Activated T-helper 2 cell treated with anti-CD3 and anti-CD28 coated beads, Interferon-gamma antibody, Interleukin-2, Interleukin-4, amounts not matched to agents 10 μg/mL and 5 μg/mL and 100 μg/mL, durations not matched to agents 14 hours and 24 hours and 36 hours (primary cell): Measurements from ENCODE around the gene RNF126. TPM values are rescaled to one million over a fixed set of nuclear protein-coding genes. Genes with fewer than 3 reads are reported as not detected.
"Not testable (repeated sequence)": the region's sequence is repeated elsewhere in the genome, so short reads cannot be mapped to it uniquely, and the experiment has no call there.

ENCODE experiments used
- DNase-seq: peaks from one replicate; pipeline ENCODE4 v3.0.0; 2021; ENCODE audit warnings: low spot score
- H3K27ac Mint-ChIP-seq: one replicate; pipeline ENCODE4 v1.8.0; 2021; ENCODE audit warnings: mixed read lengths
- H3K27me3 Mint-ChIP-seq: one replicate; pipeline ENCODE4 v1.8.0; 2021; ENCODE audit warnings: low read depth, mixed read lengths
- H3K36me3 Mint-ChIP-seq: one replicate; pipeline ENCODE4 v1.8.0; 2021; ENCODE audit warnings: low read depth, mixed read lengths
- H3K4me1 Mint-ChIP-seq: one replicate; pipeline ENCODE4 v1.8.0; 2021; ENCODE audit warnings: low read depth, mixed read lengths
- H3K4me3 Mint-ChIP-seq: one replicate; pipeline ENCODE4 v1.8.0; 2021; ENCODE audit warnings: low read depth, mild to moderate bottlenecking, moderate library complexity, mixed read lengths
- H3K9me3 Mint-ChIP-seq: one replicate; pipeline ENCODE4 v1.8.0; 2021; ENCODE audit warnings: mixed read lengths
- intact Hi-C: fragments of 100-400 bp; cut with micrococcal nuclease; formaldehyde crosslinking; loops from one replicate; pipeline ENCODE4 v1.15.1; 2023
- total RNA-seq: library from RNA; stranded (reverse); gene quantifications from 2 replicates; pipeline ENCODE4 v1.2.3, GENCODE V29; 2022

Gene RNF126
- total RNA-seq, 1 donor from 2014 or later = 89.4 TPM

- Mint-ChIP-seq H3K36me3 (peaks cover 35% of the 10 kb centered on the region), H3K4me3 (peak overlapping the region; percentile 97), H3K27ac (peak overlapping the region; percentile 88), H3K4me1 (peaks cover 10% of the 10 kb centered on the region), H3K9me3 (no peaks in the 10 kb centered on the region), H3K27me3 (no peaks in the 10 kb centered on the region)
- intact Hi-C loops = loop anchor here (1.0 to 10.0 kb wide), 6 partner anchors 22 to 445 kb away; partner anchors contain the start of genes BSG, CDC34, PTBP1 and RNF126
- DNase-seq = peak; percentile 36
Measured at GRCh38 chr19:632579-633067, 30.4 kb downstream of the RNF126 start.

GRCh38 chr19:629961-630714, 32.9 kb downstream of the RNF126 start:
- peaks cover 43% of the 10 kb centered on the region for H3K36me3 Mint-ChIP-seq
- H3K9me3 Mint-ChIP-seq = no peaks in the 10 kb centered on the region
- intact Hi-C loops = loop anchor here (5.0 to 10.0 kb wide), 2 partner anchors 95 to 447 kb away; partner anchors contain the start of gene CDC34
- DNase-seq = no peak
- H3K27me3 Mint-ChIP-seq = no peaks in the 10 kb centered on the region
- H3K4me3 Mint-ChIP-seq = no peak overlapping the region
- H3K4me1 Mint-ChIP-seq = peaks cover 10% of the 10 kb centered on the region
- no peak overlapping the region for H3K27ac Mint-ChIP-seq

- intact Hi-C loops, H3K27ac Mint-ChIP-seq, H3K9me3 Mint-ChIP-seq, DNase-seq, H3K27me3 Mint-ChIP-seq, H3K4me1 Mint-ChIP-seq, H3K4me3 Mint-ChIP-seq: not testable (repeated sequence)
- peaks cover 43% of the 10 kb centered on the region for H3K36me3 Mint-ChIP-seq
Measured at GRCh38 chr19:629515-629914, 33.5 kb downstream of the RNF126 start.

DNA sequence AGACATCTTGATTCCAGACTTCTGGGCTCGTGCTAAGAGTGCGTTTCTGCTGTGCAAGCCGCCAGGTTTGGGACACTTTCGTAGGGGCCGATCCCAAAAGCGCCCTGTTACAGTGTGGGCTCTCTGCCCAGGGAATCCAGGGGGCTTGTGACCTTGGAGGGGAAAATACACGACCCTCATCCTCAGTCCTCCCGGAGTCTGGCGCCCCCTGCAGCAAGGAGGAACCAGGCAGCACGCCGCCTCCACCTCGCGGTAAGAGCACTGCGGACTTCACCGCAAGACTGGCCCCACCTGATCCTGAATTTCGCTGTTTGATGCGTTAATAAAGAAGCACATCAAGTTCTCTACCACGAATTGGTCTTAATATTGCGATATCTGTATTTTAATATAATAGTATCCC, 34.8 kb downstream of the RNF126 start:
- no peak overlapping the region for H3K4me3 Mint-ChIP-seq
- H3K27me3 Mint-ChIP-seq = no peaks in the 10 kb centered on the region
- intact Hi-C loops = no loop called here
- peaks cover 4% of the 10 kb centered on the region for H3K4me1 Mint-ChIP-seq
- H3K27ac Mint-ChIP-seq = no peak overlapping the region
- peaks cover 43% of the 10 kb centered on the region for H3K36me3 Mint-ChIP-seq
- no peaks in the 10 kb centered on the region for H3K9me3 Mint-ChIP-seq
- DNase-seq = no peak

DNA sequence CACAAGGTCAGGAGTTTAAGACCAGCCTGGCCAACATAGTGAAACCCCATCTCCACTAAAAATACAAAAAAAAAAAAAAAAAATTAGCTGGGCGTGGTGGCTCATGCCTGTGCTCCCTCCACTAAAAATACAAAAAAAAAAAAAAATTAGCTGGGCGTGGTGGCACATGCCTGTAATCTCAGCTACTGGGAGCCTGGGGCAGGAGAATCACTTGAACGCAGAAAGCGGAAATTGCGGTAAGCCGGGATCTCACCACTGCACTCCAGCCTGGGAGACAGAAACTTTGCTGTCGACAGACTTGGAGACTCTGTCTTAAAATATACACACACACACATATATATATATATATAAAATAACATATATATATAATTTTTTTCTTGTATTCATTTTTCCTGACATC, 36.4 kb downstream of the RNF126 start:
- H3K27me3 Mint-ChIP-seq, H3K4me3 Mint-ChIP-seq, H3K9me3 Mint-ChIP-seq, intact Hi-C loops, H3K4me1 Mint-ChIP-seq, H3K27ac Mint-ChIP-seq, DNase-seq: not testable (repeated sequence)
- H3K36me3 Mint-ChIP-seq = peaks cover 31% of the 10 kb centered on the region

- H3K36me3 Mint-ChIP-seq = peaks cover 22% of the 10 kb centered on the region
- intact Hi-C loops = no loop called here
- DNase-seq = no peak
- H3K27ac Mint-ChIP-seq = no peak overlapping the region
- no peaks in the 10 kb centered on the region for H3K9me3 Mint-ChIP-seq
- no peaks in the 10 kb centered on the region for H3K27me3 Mint-ChIP-seq
- no peak overlapping the region for H3K4me3 Mint-ChIP-seq
- H3K4me1 Mint-ChIP-seq = peaks cover 4% of the 10 kb centered on the region
Measured at GRCh38 chr19:625257-625656, 37.8 kb downstream of the RNF126 start.

DNA sequence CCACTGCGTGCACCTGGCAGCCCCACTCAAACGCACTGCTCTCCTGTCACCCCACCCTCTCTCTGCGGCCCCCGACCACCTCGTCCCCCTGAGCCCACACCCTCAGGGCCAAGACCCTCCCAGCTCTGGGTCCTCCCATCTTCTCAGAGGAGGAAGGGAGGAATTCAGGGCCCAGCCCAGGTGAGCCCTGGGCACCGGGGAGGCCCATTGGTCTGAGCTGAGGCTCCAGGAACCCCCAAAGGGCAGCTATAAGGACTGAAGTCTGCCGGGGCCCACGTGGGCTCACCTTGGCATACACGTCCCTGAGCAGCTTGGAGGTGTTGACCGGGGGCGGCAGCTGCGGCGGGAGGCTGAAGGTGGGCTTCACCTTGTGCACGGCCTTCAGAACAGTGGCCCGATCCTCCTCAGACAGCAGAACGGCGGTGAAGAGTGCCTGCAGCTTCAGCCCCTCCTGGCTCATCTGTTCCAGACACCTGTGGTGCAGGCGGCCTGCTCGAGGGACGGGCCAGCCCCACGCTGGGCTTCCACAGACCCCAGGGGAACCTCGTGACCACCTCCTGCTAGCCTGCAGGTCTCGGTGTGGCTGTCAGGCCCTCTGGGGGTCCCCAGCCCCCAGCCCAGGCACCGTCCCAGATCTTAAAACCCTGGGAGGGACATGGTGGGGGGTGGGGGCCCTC, 38.4 kb downstream of the RNF126 start:
- H3K27ac Mint-ChIP-seq = no peak overlapping the region

DNA sequence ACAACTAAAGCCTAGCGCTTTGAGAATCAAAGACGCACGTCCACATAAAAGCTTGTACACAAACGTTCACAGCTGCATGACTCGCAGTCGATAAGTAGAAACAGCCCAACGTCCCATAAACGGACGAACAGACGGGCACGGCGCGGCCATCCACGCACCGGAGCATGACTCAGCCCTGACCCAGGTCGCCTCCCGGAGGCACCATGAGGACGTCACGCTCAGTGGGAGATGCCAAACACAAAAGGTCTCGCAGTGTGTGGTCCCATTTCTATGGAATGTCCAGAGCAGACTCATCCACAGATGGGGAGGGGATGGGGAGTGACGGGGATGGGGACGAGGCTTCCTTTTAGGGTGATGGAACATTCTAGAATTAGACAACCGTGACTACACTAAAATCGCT, 39.0 kb downstream of the RNF126 start:
- Mint-ChIP-seq H3K4me3 (no peak overlapping the region), H3K36me3 (peaks cover 20% of the 10 kb centered on the region), H3K4me1 (peaks cover 2% of the 10 kb centered on the region), H3K27ac (no peak overlapping the region), H3K27me3 (no peaks in the 10 kb centered on the region), H3K9me3 (no peaks in the 10 kb centered on the region)
- no peak for DNase-seq
- intact Hi-C loops = no loop called here

More for the DNA sequence above, 38.4 kb downstream of the RNF126 start:
- no peaks in the 10 kb centered on the region for H3K27me3 Mint-ChIP-seq
- intact Hi-C loops = no loop called here
- H3K9me3 Mint-ChIP-seq = no peaks in the 10 kb centered on the region
- peaks cover 4% of the 10 kb centered on the region for H3K4me1 Mint-ChIP-seq
- no peak overlapping the region for H3K4me3 Mint-ChIP-seq
- peaks cover 22% of the 10 kb centered on the region for H3K36me3 Mint-ChIP-seq
- DNase-seq = no peak

DNA sequence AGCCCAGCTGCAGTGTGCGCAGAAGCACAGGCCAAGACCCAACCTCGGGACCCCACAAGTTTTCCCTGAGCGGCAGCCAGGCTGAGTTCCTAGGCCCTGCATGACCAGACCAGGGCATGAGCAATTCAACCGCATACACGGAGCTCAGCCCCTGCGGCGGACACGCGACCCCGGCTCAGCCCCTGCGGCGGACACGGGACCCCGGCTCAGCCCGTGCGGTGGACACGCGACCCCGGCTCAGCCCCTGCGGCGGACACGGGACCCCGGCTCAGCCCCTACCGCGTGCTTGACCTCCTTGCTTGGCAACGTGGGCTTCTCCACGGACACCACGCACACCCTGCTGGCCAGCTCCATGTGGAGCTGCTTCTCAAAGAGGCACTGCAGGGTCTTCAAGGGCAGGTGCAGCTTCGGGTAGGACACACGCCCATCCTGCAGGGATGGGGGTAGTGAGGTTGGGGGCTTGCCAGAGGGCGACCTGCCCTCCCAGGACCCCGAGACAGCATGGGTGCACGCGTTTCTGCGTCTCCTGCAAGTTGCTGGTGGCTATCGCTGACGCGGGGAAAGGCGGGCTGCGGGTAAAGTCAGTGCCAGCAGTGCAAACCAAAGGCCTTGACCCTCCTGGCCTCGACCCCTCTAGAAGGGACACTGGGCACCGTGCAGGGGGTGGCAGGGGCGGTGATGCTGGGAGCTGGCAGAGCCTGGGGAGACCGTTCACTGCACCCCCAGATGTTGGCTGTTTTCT, 39.7 kb downstream of the RNF126 start:
- Mint-ChIP-seq H3K4me3 (no peak overlapping the region), H3K27ac (no peak overlapping the region), H3K36me3 (peaks cover 18% of the 10 kb centered on the region), H3K9me3 (no peaks in the 10 kb centered on the region), H3K4me1 (no peaks in the 10 kb centered on the region), H3K27me3 (no peaks in the 10 kb centered on the region)
- no peak for DNase-seq
- intact Hi-C loops = no loop called here

DNA sequence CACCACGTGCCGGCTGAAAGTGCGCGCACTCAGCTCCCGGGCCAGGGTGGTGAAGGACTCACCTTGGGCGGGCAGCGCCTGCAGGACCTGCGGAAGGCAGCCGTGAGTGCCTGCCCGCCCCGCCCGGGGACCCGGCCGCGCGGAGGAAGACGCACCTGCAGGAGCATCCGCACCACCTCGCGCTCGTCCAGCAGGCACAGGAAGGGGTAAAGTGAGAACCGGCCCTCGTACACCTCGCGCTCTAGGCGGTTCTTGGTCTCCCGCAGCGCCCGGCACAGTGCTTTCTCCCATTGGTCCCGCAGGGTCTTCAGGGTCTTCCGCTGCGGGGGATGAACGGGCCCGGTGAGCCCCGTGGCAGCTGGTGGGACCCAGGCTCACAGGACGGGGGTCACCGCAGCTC, 40.3 kb downstream of the RNF126 start:
- no peak overlapping the region for H3K27ac Mint-ChIP-seq
- H3K27me3 Mint-ChIP-seq = no peaks in the 10 kb centered on the region
- H3K9me3 Mint-ChIP-seq = no peaks in the 10 kb centered on the region
- intact Hi-C loops = no loop called here
- H3K36me3 Mint-ChIP-seq = peaks cover 18% of the 10 kb centered on the region
- H3K4me1 Mint-ChIP-seq = no peaks in the 10 kb centered on the region
- no peak overlapping the region for H3K4me3 Mint-ChIP-seq
- DNase-seq = no peak

DNA sequence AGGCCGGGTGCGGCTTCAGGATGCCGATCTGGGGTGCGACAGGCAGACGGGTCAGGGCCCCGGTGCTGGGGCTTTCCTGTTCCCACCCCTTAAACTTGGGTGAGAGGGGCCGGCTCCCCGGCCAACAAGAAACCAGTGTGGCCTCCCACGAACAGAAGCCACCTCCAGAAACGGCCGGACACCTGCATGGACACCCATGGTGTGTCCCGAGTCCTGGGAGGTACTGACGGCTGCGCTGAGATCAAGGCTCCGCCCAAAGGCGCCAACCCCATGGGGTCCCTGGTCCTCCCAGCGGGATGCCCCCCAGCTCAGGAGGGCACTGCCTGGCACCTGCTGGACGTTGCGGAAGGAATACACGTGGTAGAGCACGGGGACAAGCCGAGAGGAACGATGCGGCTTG, 41.2 kb downstream of the RNF126 start:
- peaks cover 20% of the 10 kb centered on the region for H3K36me3 Mint-ChIP-seq
- H3K4me1 Mint-ChIP-seq = no peaks in the 10 kb centered on the region
- H3K9me3 Mint-ChIP-seq = no peaks in the 10 kb centered on the region
- H3K27me3 Mint-ChIP-seq = no peaks in the 10 kb centered on the region
- DNase-seq = no peak
- intact Hi-C loops = no loop called here
- no peak overlapping the region for H3K27ac Mint-ChIP-seq
- H3K4me3 Mint-ChIP-seq = no peak overlapping the region

- peaks cover 19% of the 10 kb centered on the region for H3K36me3 Mint-ChIP-seq
- H3K9me3 Mint-ChIP-seq, H3K4me1 Mint-ChIP-seq, H3K4me3 Mint-ChIP-seq, intact Hi-C loops, H3K27ac Mint-ChIP-seq, DNase-seq, H3K27me3 Mint-ChIP-seq: not testable (repeated sequence)
Measured at GRCh38 chr19:621191-621590, 41.8 kb downstream of the RNF126 start.
